Chondrocyte (in vitro differentiated cells): ENCODE measurements around the gene KCNJ14. TPM values are rescaled to one million over a fixed set of nuclear protein-coding genes. Genes with fewer than 3 reads are reported as not detected.

Source experiments
- DNase-seq: peaks from one replicate; pipeline ENCODE4 v3.0.0; 2021; ENCODE audit warnings: mixed read lengths, low spot score
- H3K27ac Mint-ChIP-seq: one replicate; pipeline ENCODE4 v1.8.0; 2021; ENCODE audit warnings: mild to moderate bottlenecking, moderate library complexity, mixed read lengths; ENCODE audit not compliant: unreplicated experiment
- H3K27me3 Mint-ChIP-seq: 2 replicates; pipeline ENCODE4 v1.8.0; 2021; ENCODE audit warnings: low read depth, mixed read lengths
- H3K36me3 Mint-ChIP-seq: 2 replicates; pipeline ENCODE4 v1.8.0; 2021; ENCODE audit warnings: low read depth, mixed read lengths
- H3K4me1 Mint-ChIP-seq: 2 replicates; pipeline ENCODE4 v1.8.0; 2021; ENCODE audit warnings: low read depth, mild to moderate bottlenecking, mixed read lengths
- H3K4me3 Mint-ChIP-seq: one replicate; pipeline ENCODE4 v1.8.0; 2021; ENCODE audit warnings: mild to moderate bottlenecking, moderate library complexity, mixed read lengths; ENCODE audit not compliant: unreplicated experiment
- H3K9me3 Mint-ChIP-seq: 2 replicates; pipeline ENCODE4 v1.8.0; 2021; ENCODE audit warnings: low read depth, mixed read lengths
- long read RNA-seq: library from polyadenylated mRNA; stranded (forward); transcript quantifications from one replicate; pipeline ENCODE4 v2.0.0, GENCODE V29; 2021
- total RNA-seq: library from RNA; stranded (reverse); gene quantifications from 3 replicates; pipeline ENCODE4 v1.2.1, GENCODE V29; 2021
- TF ChIP-seq, protein P1 (sequence below): fragments of 200-600 bp; sonication (generic); IDR thresholded peaks from 2 replicates; pipeline ENCODE4 v1.5.0; 2021; ENCODE audit warnings: antibody characterized with exemption, mild to moderate bottlenecking, moderate library complexity

KCNJ14 gene
- total RNA-seq: 0.90 to 1.1 TPM (median 0.95 TPM) in 3 replicates
- long read RNA-seq, partial matches to known transcripts: 0 of 2 reads
- long read RNA-seq, other reads (novel, unspliced or antisense): 1 of 2 reads

- H3K36me3 Mint-ChIP-seq: peaks cover 14% of the 10 kb centered on the region
- no peak for DNase-seq
- no peaks in the 10 kb centered on the region for H3K27me3 Mint-ChIP-seq
- H3K4me1 Mint-ChIP-seq: no peaks in the 10 kb centered on the region
- no peak within 1 kb of the TSS for H3K4me3 Mint-ChIP-seq
- H3K27ac Mint-ChIP-seq: no peak within 1 kb of the TSS
- TF ChIP-seq, protein P1, sequence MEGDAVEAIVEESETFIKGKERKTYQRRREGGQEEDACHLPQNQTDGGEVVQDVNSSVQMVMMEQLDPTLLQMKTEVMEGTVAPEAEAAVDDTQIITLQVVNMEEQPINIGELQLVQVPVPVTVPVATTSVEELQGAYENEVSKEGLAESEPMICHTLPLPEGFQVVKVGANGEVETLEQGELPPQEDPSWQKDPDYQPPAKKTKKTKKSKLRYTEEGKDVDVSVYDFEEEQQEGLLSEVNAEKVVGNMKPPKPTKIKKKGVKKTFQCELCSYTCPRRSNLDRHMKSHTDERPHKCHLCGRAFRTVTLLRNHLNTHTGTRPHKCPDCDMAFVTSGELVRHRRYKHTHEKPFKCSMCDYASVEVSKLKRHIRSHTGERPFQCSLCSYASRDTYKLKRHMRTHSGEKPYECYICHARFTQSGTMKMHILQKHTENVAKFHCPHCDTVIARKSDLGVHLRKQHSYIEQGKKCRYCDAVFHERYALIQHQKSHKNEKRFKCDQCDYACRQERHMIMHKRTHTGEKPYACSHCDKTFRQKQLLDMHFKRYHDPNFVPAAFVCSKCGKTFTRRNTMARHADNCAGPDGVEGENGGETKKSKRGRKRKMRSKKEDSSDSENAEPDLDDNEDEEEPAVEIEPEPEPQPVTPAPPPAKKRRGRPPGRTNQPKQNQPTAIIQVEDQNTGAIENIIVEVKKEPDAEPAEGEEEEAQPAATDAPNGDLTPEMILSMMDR: no peak
- H3K9me3 Mint-ChIP-seq: no peaks in the 10 kb centered on the region
These were observed at the start of gene KCNJ14 for GRCh38 chr19:48455171-48455907. TSS of gene KCNJ14 (plus strand) at chr19:48455574. CDS start at chr19:48461725, 6,151 bp downstream.

DNA sequence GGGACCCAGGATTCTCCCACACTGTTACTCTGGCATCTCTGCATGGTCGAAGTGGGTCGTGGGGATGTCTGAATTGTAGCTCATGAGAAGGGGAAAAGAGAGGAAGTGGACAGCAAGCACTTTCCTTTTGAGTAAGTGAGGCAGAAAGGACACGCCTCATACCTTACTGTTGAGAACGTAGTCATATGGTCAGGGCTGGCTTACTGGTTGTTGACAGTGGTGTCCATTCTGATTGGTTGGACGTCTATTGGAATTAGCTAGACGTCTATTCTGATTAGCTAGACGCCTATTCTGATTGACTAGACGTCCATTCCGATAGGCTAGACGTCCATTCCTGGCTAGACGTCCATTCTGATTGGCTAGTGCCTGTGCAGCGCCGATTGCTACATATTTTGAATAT, 49.5 kb upstream of the KCNJ14 start:
- Mint-ChIP-seq H3K36me3 (peaks cover 4% of the 10 kb centered on the region), H3K9me3 (peaks cover 2% of the 10 kb centered on the region), H3K4me1 (peaks cover 4% of the 10 kb centered on the region), H3K27ac (no peak overlapping the region), H3K4me3 (no peak overlapping the region), H3K27me3 (no peaks in the 10 kb centered on the region)
- TF ChIP-seq, protein P1: no peak
- no peak for DNase-seq

- H3K27ac Mint-ChIP-seq: no peak overlapping the region
- TF ChIP-seq, protein P1: no peak
- H3K27me3 Mint-ChIP-seq: no peaks in the 10 kb centered on the region
- no peak overlapping the region for H3K4me3 Mint-ChIP-seq
- peaks cover 20% of the 10 kb centered on the region for H3K4me1 Mint-ChIP-seq
- DNase-seq: no peak
- no peaks in the 10 kb centered on the region for H3K36me3 Mint-ChIP-seq
- H3K9me3 Mint-ChIP-seq: no peaks in the 10 kb centered on the region
These were observed 41.3 kb upstream of the KCNJ14 start for GRCh38 chr19:48413879-48414587.

DNA sequence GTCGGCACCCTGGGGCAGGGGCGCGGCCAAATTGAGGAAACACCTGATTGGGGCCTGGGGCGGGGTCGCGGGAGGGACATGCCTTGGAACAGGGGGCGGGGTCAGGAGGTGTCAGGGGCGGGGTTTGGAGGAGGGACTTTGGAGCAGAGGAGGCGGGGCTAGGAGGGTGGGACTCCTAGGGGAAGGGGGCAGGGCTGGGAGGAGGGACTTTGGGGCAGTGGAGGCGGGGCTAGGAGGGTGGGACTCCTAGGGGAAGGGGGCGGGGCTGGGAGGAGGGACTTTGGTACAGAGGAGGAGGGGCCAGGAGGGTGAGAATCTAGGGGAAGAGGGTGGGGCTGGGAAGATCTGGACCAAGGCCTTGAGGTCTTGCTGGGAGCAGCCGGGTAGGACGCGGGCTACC, 40.0 kb upstream of the KCNJ14 start:
- DNase-seq: no peak
- H3K4me3 Mint-ChIP-seq: no peak overlapping the region

DNA sequence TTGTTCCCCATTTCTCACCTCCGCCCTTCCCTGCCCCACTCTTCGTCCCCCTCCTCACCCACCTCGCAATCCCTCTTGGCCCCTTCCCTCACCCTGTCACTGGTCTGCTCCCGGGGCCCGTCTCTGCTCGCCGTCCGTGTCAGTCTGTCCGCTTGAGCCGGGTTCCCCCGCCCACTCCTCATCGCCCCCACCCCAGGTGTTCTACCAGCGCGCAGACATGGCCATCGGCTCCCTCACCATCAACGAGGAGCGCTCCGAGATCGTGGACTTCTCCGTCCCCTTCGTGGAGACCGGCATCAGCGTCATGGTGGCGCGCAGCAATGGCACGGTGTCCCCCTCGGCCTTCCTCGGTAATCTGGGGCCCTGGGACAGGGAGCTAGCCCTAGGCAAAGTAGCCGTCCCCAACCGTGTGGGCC, 39.6 kb upstream of the KCNJ14 start:
- no peak overlapping the region for H3K27ac Mint-ChIP-seq
- no peak for DNase-seq
- no peaks in the 10 kb centered on the region for H3K36me3 Mint-ChIP-seq
- H3K4me1 Mint-ChIP-seq: peaks cover 22% of the 10 kb centered on the region
- no peak overlapping the region for H3K4me3 Mint-ChIP-seq
- H3K9me3 Mint-ChIP-seq: no peaks in the 10 kb centered on the region
- TF ChIP-seq, protein P1: no peak
- no peaks in the 10 kb centered on the region for H3K27me3 Mint-ChIP-seq

More for the DNA sequence above, 40.0 kb upstream of the KCNJ14 start:
- no peak overlapping the region for H3K27ac Mint-ChIP-seq
- H3K9me3 Mint-ChIP-seq: no peaks in the 10 kb centered on the region
- H3K27me3 Mint-ChIP-seq: no peaks in the 10 kb centered on the region
- TF ChIP-seq, protein P1: no peak
- peaks cover 22% of the 10 kb centered on the region for H3K4me1 Mint-ChIP-seq
- no peaks in the 10 kb centered on the region for H3K36me3 Mint-ChIP-seq
